Panc1 (cell line): Measurements from ENCODE around the gene DTNBP1.

Source experiments
- TF ChIP-seq, protein P1 (sequence below): fragments of 450-650 bp; IDR thresholded peaks from 2 replicates; pipeline ENCODE4 v1.5.1; 2017; ENCODE audit warnings: mild to moderate bottlenecking
- TF ChIP-seq, protein P2 (sequence below), 2 experiments: IDR thresholded peaks; 2 replicates each; pipeline ENCODE4 v1.6.1; 2011 to 2012; ENCODE audit warnings: low read depth in 2 of 2, control low read depth in 1 of 2, low read length in 1 of 2, mild to moderate bottlenecking in 1 of 2, moderate library complexity in 1 of 2; ENCODE audit not compliant: insufficient read depth in 1 of 2

DNA sequence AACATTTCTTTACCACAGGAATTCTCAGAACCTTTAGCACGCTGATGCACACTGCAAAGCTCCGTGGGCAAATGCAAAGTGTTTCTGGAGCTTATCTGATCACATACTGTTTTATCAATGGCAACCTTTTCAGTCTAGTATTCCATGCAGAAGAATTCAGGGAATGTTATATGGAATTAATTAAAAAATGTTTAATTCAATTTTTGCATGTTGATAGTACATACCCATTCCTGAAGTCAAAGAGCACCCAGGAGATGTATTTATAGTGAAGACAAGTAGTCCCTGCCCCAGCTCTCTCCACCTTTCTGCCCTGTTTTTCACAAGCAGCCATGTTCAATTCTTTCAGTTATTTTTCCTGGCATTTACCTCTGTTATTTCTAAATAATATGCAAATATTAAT is 55.2 kb downstream of the DTNBP1 start:
- TF ChIP-seq, protein P1, sequence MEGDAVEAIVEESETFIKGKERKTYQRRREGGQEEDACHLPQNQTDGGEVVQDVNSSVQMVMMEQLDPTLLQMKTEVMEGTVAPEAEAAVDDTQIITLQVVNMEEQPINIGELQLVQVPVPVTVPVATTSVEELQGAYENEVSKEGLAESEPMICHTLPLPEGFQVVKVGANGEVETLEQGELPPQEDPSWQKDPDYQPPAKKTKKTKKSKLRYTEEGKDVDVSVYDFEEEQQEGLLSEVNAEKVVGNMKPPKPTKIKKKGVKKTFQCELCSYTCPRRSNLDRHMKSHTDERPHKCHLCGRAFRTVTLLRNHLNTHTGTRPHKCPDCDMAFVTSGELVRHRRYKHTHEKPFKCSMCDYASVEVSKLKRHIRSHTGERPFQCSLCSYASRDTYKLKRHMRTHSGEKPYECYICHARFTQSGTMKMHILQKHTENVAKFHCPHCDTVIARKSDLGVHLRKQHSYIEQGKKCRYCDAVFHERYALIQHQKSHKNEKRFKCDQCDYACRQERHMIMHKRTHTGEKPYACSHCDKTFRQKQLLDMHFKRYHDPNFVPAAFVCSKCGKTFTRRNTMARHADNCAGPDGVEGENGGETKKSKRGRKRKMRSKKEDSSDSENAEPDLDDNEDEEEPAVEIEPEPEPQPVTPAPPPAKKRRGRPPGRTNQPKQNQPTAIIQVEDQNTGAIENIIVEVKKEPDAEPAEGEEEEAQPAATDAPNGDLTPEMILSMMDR: no peak
- TF ChIP-seq, protein P2, sequence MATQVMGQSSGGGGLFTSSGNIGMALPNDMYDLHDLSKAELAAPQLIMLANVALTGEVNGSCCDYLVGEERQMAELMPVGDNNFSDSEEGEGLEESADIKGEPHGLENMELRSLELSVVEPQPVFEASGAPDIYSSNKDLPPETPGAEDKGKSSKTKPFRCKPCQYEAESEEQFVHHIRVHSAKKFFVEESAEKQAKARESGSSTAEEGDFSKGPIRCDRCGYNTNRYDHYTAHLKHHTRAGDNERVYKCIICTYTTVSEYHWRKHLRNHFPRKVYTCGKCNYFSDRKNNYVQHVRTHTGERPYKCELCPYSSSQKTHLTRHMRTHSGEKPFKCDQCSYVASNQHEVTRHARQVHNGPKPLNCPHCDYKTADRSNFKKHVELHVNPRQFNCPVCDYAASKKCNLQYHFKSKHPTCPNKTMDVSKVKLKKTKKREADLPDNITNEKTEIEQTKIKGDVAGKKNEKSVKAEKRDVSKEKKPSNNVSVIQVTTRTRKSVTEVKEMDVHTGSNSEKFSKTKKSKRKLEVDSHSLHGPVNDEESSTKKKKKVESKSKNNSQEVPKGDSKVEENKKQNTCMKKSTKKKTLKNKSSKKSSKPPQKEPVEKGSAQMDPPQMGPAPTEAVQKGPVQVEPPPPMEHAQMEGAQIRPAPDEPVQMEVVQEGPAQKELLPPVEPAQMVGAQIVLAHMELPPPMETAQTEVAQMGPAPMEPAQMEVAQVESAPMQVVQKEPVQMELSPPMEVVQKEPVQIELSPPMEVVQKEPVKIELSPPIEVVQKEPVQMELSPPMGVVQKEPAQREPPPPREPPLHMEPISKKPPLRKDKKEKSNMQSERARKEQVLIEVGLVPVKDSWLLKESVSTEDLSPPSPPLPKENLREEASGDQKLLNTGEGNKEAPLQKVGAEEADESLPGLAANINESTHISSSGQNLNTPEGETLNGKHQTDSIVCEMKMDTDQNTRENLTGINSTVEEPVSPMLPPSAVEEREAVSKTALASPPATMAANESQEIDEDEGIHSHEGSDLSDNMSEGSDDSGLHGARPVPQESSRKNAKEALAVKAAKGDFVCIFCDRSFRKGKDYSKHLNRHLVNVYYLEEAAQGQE (IDR thresholded peaks at IDR 0.05; ENCODE audit: insufficient read depth in 1 of 2, low read depth in 2 of 2, low read length in 1 of 2): no peak
